ENCODE data around the gene C12orf42.

Gene C12orf42

DNA sequence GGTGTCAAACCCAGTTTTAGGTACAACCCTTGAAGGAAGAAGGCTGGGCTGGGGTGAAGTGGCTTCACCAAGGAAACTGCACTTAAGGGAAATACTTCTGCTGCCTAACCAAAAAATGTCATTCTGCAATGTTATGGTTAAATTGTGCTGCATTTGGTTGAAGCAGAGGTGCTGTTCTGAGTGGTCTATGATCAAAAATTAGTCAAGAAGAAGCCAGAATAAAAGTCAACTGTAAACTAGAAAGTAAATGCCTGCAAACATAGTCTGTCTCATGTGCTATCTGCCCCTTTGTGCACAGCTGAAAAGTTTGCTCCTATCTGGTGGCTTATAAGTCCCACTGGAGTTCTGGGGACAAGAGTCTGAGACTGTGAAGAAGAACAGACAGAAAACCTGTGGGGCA lies 158.8 kb downstream of the C12orf42 start:
- no peak for DNase-seq (ENCODE audit: low read depth in 3 of 3)

DNA sequence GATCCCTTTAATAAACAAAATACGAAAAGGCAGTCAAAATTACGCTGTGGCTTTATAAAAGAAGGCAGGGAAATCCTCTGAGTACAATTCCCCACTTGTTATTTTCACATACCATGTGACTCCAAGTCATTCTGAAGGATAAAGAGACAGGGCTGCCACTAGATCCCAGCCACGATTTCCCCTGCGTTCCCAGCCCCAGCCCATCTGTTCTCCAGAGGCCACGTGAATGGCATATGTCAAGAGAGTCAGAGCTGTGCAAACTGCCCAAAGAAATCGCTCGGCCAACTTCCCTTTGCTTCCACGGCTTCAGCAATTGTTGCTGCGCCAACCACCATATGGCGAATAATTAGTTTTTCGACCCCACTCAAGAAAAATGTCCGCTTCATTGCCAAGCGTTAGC lies 161.3 kb downstream of the C12orf42 start:
- no peak for DNase-seq (ENCODE audit: low read depth in 3 of 3)

DNA sequence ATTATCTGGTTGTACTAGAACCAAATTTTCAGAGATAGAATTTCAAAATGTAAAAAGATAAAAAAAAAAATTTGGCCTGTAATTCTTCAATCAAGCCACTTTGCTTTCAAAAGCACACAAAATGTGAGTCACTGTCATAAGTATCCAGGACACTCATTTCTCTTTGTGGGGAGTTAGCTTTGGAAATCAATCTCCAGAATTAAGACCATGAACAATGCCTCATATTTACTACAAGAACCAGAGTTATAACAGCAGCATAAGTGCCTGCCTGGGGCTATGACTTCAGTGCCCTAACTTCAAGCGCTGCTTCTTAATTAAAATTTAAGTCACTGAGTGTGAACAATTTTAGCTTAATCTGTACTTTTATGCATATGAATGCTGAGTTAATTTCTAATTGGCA lies 162.1 kb downstream of the C12orf42 start:
- no peak for DNase-seq (ENCODE audit: low read depth in 3 of 3)

DNA sequence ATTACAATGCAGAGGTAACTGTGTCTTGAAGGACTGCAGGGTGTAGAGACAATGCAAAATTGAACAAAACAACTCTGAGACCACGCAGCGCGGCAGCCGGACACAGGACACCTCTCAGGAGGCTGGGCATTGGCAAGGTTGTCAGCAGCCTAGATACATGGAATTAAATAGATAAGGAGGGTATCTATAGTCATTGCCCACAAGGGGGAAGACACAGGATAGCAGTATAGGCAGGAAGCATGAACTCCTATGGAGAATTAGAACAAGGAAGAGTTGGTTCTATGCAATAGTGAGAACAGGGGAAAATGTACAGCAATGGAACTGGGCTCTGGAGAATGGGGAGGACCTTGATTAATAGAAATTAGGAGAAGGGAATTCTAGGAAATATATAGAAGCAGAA lies 164.1 kb downstream of the C12orf42 start:
- DNase-seq (ENCODE audit: low read depth in 3 of 3) = no peak

DNA sequence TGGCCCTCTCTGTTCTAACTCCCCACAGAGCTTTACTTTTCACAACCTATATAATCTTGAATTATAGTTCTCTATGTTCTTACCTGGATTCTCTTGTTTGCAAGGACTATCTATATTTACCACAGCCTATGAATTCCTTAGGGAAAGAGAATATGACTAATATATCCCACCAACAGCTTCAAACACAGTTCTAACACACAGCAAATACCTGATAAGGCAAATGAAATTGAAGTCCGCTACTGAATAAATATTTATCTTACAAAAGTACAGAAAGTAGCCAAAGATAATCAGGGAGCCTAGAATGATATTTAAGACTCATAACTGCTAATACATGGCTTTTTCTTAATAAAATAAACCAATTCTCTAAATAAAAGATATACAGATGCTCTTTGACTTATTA lies 165.1 kb downstream of the C12orf42 start:
- DNase-seq (ENCODE audit: low read depth in 3 of 3) = no peak

DNA sequence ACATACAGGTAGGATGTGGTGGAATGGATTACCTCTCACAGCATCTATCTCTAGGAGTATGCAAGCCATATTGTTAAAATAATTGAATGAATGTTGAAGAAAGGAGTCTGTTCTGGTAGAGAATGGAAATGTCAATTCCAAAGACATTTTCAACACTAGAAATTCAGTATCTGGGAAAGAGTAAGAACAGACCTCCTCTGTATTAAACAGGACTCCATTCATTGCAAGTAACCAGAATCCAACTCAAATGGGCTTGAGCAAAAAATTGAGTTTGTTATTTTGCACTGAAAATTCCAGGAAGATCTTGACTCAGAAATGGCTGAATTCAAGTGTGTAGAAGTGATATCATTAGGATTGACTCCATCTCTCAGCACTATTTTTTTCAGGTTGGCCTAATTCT lies 168.1 kb downstream of the C12orf42 start:
- DNase-seq (ENCODE audit: low read depth in 3 of 3) = no peak

DNA sequence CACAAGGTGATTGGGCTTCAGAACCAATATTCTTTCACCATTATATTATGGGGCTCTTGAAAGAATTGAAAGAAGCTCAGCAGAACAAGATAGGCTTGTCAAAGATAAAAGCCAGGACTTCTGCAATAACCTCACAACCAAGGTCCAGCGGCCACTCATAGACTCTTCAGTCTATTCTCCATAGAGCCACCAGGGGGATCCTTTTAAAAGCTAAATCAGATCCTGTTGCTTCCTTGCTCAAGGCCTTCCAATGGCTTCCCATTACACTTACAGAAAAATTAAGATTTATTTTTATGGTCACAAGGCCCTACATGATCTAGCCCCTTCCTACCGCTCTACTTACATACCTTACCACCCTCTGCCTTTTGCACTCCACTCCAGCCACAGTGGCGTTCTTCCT lies 169.6 kb downstream of the C12orf42 start:
- no peak for DNase-seq (ENCODE audit: low read depth in 3 of 3)

DNA sequence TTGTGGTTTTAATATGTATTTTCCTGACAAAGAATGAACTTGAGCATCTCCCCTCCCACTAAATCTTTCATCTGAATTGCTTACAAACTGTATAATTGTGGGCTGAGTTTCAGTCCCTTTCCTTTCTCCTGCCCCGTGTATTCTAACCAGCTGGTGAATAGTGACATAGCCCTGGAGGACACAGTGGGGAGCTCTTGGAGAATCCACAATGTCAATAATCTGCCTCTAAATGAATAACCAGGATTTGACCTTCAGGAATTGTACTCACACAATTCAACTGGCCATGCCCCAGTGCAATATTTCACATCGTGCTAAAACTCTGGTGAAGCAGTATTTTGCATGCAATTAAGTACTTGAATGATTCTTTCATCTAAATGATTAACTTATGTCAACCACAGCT lies 177.2 kb downstream of the C12orf42 start:
- DNase-seq (ENCODE audit: low read depth in 3 of 3) = no peak

DNA sequence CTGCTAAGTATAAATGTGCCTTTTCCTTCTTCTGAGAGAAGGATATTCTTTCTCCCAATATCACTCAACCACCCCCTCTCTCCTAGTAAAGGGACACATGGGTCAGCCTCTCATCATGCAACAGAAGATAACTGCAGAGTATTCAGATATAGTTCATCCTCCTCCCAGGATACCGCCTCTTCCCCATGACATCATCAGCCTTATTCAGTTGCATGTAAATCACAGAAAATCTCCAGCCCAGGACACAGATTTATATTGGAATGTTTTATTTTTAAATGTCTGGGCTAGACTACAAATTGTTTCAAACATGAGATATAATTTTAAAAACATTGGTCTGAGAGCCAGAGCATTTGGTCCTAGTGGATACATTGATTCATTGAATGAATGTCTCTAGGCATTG lies 178.5 kb downstream of the C12orf42 start:
- no peak for DNase-seq (ENCODE audit: low read depth in 3 of 3)

DNA sequence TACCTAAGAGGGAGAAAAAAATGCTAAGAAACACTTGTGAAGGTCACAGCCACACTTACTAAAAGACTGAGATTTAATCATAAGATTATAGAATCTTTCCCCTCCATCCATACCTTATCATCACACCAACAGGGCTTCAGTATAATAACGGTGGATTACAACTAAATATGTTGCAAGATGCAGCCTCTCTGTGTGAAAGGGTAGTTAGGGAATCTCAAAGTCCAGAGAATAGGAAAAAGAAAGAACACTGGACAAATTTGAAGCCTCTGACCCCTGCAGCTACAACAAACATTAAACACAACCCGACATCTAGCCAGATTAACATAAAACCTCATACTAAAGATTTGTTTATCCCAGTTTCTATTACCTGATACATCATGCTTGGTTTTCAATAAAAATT lies 181.0 kb downstream of the C12orf42 start:
- DNase-seq (ENCODE audit: low read depth in 3 of 3) = no peak

DNA sequence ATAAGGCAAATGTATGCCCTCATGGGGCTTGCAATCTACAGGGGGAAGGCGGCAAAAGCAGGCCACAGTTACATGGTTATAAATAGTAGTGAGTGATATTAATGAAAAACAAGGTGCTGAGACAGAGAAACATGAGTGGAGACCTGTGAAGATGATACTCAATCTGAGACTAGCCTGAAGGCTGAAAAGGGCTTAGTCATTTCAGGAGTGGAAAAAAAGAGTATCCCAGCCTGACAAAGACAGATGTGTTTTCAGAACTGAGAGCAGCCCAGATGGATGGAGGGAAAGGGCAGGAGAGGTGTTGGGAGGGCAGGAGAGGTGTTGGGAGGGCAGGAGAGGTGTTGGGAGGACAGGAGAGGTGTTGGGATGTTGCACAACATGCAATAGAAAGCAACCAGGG lies 181.9 kb downstream of the C12orf42 start:
- no peak for DNase-seq (ENCODE audit: low read depth in 3 of 3)

DNA sequence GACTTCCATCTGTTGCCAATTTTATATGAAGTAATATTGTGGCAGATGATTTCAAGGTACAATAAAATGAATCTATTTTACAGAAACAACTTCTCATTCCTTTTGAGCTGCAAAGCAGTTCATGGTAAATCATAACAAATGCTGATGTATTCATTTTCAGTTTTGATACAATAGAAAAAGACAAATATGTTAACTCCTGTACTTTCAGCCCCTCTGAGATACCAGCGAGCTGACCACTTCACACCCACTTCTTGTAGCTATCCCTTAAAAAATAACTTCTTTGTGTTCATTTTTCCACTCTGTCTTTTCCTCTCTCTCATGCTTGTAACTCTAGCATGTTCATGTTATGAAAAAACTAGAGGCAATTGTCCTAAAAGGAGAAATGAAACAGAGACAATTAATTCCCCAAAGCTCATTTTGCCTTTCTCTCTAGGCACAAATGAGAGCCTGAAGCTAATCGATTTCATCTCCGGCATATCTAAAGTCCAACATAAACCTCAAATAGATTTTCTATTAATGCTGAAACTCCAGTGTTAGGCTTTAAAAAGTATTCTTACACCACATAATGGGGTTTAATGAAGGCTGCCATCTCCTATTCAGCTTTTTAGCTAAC lies 182.9 kb downstream of the C12orf42 start:
- no peak for DNase-seq (ENCODE audit: low read depth in 3 of 3)

DNA sequence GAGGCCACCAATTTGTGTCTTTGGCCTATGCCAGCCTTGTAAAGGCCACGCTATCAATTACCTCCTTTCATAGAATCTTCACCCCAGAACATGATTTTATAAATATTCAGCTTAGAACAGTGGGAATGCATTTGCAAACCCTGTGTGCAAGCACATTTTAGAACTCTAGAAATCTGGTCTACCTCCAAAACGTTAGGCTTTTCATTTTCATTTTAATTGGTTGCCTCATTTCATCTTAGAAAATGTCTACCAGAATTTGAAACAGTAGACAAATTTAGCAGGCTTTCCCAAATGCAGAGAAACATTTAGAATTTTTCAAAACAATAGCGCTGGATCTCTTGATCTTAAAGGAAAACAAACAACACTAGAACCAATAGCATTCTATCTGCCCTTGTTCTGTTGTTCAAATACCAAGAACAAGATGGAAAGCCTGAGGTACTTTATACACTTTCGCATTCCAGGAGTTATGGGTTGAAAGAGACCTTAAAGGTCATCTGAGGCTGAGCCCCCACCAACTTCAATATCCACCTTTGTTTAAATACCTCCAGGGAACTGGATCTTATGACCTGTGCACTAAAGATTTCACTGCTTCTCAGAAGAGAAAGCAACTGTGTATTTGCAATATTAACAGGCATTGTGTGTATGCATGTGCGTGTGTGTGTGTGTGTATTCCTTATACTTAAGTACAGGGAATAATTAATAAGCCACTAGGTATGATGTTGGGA lies 185.1 kb downstream of the C12orf42 start:
- no peak for DNase-seq (ENCODE audit: low read depth in 3 of 3)

DNA sequence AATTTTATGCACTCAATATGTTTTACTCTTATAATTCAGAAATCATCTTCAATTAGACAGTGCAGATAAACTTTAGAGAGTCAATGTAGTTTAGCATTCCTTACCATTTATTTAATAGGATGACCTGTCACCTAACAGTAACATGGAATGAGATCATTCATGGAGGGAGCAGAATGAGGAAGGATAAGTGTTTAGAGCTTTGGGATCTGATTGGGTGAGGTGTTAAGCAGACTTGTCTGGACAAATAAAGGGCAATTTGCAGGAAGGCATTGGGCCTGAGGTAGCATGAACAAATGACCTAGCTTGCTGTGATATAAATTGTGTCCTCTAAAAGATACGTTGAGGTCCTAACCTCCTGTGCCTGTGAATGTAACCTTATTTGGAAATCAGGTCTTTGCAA lies 187.4 kb downstream of the C12orf42 start:
- no peak for DNase-seq (ENCODE audit: low read depth in 3 of 3)

DNA sequence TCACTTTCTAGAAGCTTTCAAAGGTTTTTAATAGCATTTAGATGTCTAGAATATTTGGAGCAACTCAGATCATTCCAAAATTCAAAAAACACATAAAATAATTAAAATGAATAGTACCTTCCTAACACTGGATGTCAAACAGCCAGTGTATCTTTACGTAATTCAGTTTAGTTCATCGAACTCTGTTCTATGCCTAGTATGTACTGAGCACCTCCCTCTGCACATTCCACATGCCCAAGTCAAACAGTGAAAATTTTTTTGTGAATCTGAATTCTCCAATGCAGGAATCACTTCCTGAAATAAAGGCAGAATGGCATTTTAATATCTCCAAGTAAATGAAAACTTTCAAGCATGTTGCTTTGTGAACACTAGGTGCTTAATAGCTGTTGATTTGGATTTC lies 192.3 kb downstream of the C12orf42 start:
- no peak for DNase-seq (ENCODE audit: low read depth in 3 of 3)

DNA sequence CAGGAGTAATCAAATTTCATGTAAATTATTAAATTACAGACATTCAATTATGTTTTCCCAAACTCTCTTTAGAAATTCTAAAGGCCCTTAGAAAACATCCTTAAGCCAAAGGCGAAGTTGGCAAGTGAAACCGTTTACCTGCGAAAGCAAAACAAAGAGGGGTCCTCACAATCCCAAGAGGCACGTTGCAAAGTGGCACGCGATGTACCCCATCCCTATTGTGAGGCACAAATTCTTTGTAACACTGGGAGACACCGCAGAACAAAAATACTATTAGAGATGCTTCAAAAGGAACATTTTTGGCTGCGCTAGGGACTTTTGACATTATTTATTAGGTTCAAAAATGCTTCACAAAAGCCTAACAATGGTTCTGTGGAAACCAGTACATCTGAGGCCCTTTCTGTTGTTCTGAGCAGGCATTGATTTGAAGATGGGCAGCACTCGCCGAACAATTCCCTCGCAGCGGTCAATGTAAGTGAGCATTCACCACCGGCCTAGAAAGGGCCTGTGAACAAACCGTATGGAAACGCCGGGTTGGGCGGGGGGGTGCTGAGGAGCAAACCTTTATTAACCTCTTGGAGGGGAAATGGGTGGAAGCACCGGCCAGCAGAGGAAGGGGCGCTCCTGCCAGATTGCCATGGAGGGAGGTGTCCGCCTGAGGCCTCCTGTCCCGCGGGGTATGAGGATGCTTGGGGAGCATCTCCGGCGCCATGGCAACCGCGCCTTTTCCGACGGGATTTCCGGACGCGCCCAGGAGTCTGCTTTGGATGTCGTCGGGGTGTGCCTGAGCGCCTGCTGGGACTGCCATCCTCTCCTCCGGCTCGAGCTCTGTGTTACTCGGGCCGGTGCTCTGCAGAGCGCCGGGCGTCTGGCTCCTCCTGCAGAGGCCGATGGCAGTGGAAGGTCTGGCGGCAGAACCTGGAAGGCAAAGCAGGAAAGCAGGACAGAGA lies 193.9 kb downstream of the C12orf42 start:
- DNase-seq (ENCODE audit: low read depth in 3 of 3) = no peak

DNA sequence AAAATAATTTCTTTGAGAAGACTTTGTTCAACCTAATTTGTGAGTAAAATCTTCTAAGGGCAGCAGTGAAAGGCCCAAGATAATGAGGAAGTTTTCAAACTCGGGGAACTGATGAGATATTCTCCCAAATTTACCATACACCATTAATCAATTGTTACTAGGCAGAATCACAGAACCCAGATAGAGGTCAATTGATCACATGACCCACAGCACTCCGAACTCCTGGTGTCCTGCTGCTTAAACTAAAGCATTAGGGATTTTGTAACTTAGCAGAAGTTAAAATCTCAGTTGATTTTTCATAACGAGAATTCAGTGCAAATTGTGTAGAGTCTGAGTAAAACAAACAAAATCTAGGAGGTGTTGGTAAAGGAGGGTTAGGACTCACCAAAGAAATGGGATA lies 207.8 kb downstream of the C12orf42 start:
- no peak for DNase-seq (ENCODE audit: low read depth in 3 of 3)

DNA sequence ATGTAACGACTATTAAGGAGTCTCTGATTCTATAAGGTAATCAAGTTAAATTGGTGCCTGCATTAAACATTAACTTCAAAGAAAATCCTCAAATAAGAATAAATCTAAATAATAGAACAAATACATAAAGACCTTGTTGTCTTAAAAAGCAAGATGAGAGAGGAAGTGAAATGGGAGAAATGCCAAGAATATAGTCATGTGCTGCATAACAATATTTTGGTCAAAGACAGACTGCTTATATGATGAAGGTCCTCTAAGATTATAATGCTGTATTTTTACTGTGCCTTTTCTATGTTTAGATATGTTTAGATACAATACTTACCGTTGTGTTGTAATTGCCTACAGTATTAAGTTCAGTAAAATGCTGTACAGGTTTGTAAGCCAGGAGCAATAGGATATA lies 213.6 kb downstream of the C12orf42 start:
- DNase-seq (ENCODE audit: low read depth in 3 of 3) = no peak

DNA sequence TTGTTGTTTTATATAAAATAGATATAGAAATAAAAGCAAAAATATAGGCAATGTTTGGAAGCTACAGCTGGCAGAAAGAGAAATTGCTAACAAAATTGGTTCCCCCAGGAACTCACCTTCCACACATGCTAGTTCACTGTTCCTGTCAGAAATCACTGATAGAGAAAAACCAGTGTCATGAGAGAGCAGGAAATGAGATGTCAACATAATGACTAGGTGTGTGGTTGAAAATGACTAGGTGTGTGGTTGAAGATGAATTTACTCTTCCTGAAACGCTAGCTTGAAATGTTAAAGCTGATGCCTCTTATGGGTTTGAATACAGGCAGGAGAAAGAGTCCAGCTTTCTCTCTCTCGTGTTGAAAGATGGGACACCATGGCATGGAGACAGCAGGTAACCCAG lies 216.3 kb downstream of the C12orf42 start:
- DNase-seq (ENCODE audit: low read depth in 3 of 3) = no peak

DNA sequence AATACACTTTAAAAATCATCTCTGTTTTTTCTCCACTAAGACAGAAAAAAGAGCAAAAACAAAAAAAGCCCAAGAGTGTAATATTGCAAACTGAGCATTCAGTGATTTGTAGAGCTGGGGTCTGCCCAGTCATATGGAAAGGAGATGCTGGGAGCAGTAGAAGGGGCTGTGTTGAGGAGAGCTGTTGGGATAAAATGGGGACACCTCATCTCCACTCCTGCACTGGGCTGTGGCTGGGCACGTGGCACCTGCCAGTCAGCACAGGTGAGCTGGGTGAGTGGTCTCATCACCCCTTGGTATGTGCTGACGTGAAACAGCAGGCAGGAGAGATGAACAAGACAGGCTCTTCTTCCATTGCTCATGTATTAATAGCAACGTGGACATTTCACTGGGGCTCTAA lies 217.4 kb downstream of the C12orf42 start:
- DNase-seq (ENCODE audit: low read depth in 3 of 3) = no peak

DNA sequence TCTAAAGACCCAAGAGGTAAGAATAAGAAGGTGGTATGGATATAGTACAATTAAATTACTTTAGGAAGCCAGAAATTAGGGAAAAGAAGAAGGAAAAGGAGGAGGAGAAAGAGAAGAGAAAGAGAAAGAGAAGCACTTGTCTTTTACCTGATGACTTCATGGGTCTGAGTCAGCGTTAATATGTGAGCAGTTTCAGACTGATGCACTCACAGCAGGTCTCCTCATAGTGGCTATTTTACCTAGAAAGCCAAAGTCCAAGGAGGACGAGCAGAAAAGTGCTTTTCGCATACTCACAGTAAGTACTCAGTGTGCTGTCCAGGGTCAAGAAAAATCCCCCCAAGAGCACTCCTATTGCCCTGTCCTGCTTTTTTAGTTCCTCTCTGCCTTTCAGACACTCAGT lies 222.1 kb downstream of the C12orf42 start:
- no peak for DNase-seq (ENCODE audit: low read depth in 3 of 3)

DNA sequence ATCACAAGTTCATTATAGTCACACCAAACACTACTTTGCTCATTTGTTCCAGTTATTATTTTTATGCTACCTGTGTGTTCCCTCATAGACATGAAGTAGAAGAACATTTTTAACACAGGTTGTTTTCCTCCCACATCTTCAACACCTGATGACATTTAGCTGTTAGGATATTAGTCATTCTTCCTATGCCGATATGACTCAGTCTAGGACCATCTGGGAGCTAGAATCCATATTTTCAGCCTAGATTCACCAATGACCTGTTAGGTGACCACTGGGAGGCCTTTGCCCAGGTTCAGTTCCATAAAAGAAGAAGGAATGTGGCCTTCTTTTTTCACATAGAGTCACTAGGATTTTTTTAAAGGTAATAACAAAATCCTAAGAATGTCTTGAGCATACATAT lies 222.8 kb downstream of the C12orf42 start:
- DNase-seq (ENCODE audit: low read depth in 3 of 3) = no peak

DNA sequence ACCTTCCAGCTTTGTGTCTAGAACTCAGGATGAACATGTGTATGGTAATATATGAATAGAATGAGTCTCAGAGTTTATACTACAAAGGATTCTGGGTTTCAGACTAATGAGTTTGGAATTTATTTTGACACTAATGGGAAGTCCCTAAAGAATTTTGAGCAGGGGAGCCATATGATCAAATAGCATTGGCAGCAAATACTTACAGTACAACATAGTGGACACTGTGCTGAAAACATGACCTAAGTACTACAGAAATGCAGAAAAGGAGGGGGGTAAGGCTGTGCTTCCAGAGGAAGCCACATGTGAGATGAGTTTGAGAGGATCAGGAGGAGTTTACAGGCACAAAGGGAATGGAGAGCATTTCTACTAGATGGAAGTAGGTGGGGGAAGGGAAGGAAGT lies 225.8 kb downstream of the C12orf42 start:
- DNase-seq (ENCODE audit: low read depth in 3 of 3) = no peak
